GM12891 (cell line): ENCODE data around the gene MAPT.

Source experiments
- PAX5 ChIP-seq: IDR thresholded peaks from 2 replicates; pipeline ENCODE4 v1.6.1; 2011; ENCODE audit warnings: low read length, moderate library complexity, mild to moderate bottlenecking; ENCODE audit not compliant: insufficient read depth, severe bottlenecking
- POLR2A ChIP-seq: IDR thresholded peaks from 2 replicates; pipeline ENCODE4 v1.6.1; 2011; ENCODE audit warnings: low read depth, low read length, control low read depth
- POLR2AphosphoS5 ChIP-seq: IDR thresholded peaks from 2 replicates; pipeline ENCODE4 v1.6.1; 2011; ENCODE audit warnings: low read depth, low read length, control low read depth
- POU2F2 ChIP-seq: IDR thresholded peaks from 2 replicates; pipeline ENCODE4 v1.6.1; 2011; ENCODE audit warnings: low read depth, mild to moderate bottlenecking, control low read depth, low read length, moderate library complexity
- SPI1 ChIP-seq: IDR thresholded peaks from 2 replicates; pipeline ENCODE4 v1.6.1; 2011; ENCODE audit warnings: low read depth, low read length, control low read depth
- TAF1 ChIP-seq: IDR thresholded peaks from 2 replicates; pipeline ENCODE4 v1.6.1; 2011; ENCODE audit warnings: low read depth, low read length, control low read depth

GRCh38 chr17:45908460-45908859 is 14.1 kb downstream of the MAPT start:
- TF ChIP-seq PAX5 (no peak), POLR2AphosphoS5 (no peak), POLR2A (no peak), TAF1 (no peak), POU2F2 (no peak), SPI1 (no peak)
